Testis (tissue), 3 donors: ENCODE measurements around the gene THUMPD2. TPM values are rescaled to one million over a fixed set of nuclear protein-coding genes. Genes with fewer than 3 reads are reported as not detected.
A peak's percentile ranks its signal among the peaks of the same experiment; 100 is the strongest.

Source experiments
- DNase-seq: peaks from one replicate; pipeline ENCODE4 v3.0.0-alpha.2; 2019
- H3K27ac ChIP-seq, 2 donors: fragments of 200-600 bp; sonication (generic); one replicate each; pipeline ENCODE4 v1.5.1; 2019
- H3K27me3 ChIP-seq: fragments of 200-600 bp; sonication (generic); one replicate; pipeline ENCODE4 v1.5.1; 2019
- H3K36me3 ChIP-seq: fragments of 200-600 bp; sonication (generic); one replicate; pipeline ENCODE4 v1.5.1; 2017; ENCODE audit warnings: low read depth; ENCODE audit errors: missing control alignments
- H3K4me1 ChIP-seq: fragments of 200-600 bp; sonication (generic); one replicate; pipeline ENCODE4 v1.5.1; 2019
- H3K4me3 ChIP-seq, 2 donors: fragments of 200-600 bp; sonication (generic); one replicate each; pipeline ENCODE4 v1.5.1; 2017 to 2019
- H3K9me3 ChIP-seq: fragments of 200-600 bp; sonication (generic); one replicate; pipeline ENCODE4 v1.5.1; 2017
- POLR2A ChIP-seq: fragments of 450-650 bp; IDR thresholded peaks from one replicate; pipeline ENCODE4 v1.6.1; 2017; ENCODE audit warnings: antibody characterized with exemption, mild to moderate bottlenecking, moderate library complexity
- WGBS, 2 donors: methylation state at CpG; one replicate each; pipeline ENCODE4 v1.1.5; 2018; 5-methylcytosine and 5-hydroxymethylcytosine counted together
- intact Hi-C: fragments of 100-400 bp; cut with DNase I; formaldehyde crosslinking; loops from one replicate; pipeline ENCODE4 v1.15.1; 2023; ENCODE audit warnings: low total_unique reads
- polyA plus RNA-seq: library from polyadenylated mRNA; stranded (reverse); fragments of 350-450 nt; fragmentation: Illumina TruSeq; extraction: RNeasy Lipid Tissue Mini Kit (QIAGEN cat#74804); gene quantifications from one replicate; pipeline ENCODE4 v1.2.3, GENCODE V29; 2014; ENCODE audit warnings: low read depth, low replicate concordance; ENCODE audit not compliant: insufficient read depth
- total RNA-seq, 2 donors: library from RNA; depleted of rRNA; stranded (reverse); fragments of >200 nt; gene quantifications; one replicate each; pipeline ENCODE4 v1.2.3, GENCODE V29; 2016
- TF ChIP-seq, protein P1 (sequence below), 3 experiments: fragments of 450-650 bp in 2 of 3; fragments of 200-600 bp in 1 of 3; sonication (generic) in 1 of 3; IDR thresholded peaks; one replicate each; pipeline ENCODE4 v1.5.1; 2016 to 2019; ENCODE audit warnings: antibody characterized with exemption in 3 of 3, mild to moderate bottlenecking in 2 of 3, moderate library complexity in 1 of 3

The THUMPD2 gene
- total and polyA plus RNA-seq, 3 donors from 2014 or later = 3.8 to 16.6 (median 15.4) TPM

DNA sequence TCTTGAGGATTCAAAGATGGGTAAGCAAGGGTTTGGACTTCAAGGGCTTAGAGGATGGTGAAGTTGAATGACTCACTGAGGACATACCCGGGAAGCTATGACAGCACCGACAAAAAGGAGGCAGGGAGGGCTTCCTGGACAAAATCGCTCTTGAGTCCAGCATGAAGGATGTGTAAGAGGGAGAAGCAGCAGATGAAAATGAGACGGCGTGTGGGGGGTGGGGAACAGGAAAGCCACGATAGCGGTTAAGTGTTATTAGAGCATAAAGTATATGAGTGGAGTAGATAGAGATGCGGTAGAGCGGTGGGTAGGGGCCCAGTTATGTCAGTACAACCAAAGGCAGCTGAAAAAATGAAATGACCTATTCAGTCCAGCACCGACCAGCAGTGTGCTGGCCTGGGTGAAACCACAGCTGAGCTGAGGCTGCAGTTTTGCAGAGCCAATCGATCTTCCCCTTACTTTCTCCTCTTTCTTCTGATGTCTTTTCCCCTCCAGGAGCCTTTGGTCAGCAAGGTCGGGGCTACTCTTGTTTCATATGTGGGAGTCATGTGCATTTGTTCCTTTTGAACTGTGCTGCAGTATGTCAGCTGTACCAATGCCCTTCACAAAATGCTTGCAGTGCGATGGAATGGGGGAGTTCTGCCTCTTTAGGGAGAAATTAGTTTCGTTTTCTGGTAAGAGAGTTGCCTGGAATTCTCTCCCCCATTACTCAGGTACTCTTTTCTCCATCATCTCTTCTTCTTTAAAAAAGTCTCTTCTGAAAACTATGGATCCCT, 2.0 kb upstream of the THUMPD2 start:
- intact Hi-C loops = no loop called here
- Histone ChIP-seq H3K9me3 (no peaks in the 10 kb centered on the region), H3K36me3 (no peaks in the 10 kb centered on the region), H3K4me3 (no peak overlapping the region), H3K27ac (peak overlapping the region in 1 of 2 donors; percentile 32), H3K27me3 (no peaks in the 10 kb centered on the region), H3K4me1 (peaks cover 13% of the 10 kb centered on the region)
- 36 to 46% methylated on average over 14 of the region's 14 CpGs for WGBS, 2 donors
- TF ChIP-seq, protein P1, sequence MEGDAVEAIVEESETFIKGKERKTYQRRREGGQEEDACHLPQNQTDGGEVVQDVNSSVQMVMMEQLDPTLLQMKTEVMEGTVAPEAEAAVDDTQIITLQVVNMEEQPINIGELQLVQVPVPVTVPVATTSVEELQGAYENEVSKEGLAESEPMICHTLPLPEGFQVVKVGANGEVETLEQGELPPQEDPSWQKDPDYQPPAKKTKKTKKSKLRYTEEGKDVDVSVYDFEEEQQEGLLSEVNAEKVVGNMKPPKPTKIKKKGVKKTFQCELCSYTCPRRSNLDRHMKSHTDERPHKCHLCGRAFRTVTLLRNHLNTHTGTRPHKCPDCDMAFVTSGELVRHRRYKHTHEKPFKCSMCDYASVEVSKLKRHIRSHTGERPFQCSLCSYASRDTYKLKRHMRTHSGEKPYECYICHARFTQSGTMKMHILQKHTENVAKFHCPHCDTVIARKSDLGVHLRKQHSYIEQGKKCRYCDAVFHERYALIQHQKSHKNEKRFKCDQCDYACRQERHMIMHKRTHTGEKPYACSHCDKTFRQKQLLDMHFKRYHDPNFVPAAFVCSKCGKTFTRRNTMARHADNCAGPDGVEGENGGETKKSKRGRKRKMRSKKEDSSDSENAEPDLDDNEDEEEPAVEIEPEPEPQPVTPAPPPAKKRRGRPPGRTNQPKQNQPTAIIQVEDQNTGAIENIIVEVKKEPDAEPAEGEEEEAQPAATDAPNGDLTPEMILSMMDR (IDR thresholded peaks at IDR 0.05) = no peak
- TF ChIP-seq POLR2A = no peak
- peak; percentile 26 for DNase-seq

DNA sequence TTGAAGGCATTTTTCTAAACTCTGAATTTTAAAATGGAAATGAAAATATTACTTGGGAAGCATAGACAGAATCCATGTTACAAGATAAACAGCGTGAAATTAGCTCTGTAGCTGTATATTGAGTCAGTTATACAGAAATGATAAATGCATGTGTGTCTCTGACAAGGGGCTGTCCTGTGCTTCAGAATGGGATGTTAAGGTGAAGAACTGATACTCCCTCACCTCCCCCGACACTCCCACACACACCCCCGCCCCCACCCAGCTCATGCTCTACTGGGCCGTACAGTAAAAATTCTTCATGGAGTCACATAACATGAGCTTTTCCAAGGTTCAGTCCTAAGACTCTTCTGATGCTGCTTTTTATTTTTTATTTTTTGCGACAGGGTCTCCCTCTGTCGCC, 869 bp upstream of the THUMPD2 start:
- H3K27ac ChIP-seq = peak overlapping the region; percentile 92 to 93
- intact Hi-C loops = no loop called here
- TF ChIP-seq, protein P1 (IDR thresholded peaks at IDR 0.05) = no peak
- no peak for TF ChIP-seq POLR2A
- no peak for DNase-seq
- no peaks in the 10 kb centered on the region for H3K36me3 ChIP-seq
- 76 to 80% methylated on average over 5 to 6 of the region's 6 CpGs for WGBS, 2 donors
- peaks cover 18% of the 10 kb centered on the region for H3K4me1 ChIP-seq
- H3K4me3 ChIP-seq = peak overlapping the region in 1 of 2 donors; percentile 99
- H3K9me3 ChIP-seq = no peaks in the 10 kb centered on the region
- H3K27me3 ChIP-seq = no peaks in the 10 kb centered on the region

DNA sequence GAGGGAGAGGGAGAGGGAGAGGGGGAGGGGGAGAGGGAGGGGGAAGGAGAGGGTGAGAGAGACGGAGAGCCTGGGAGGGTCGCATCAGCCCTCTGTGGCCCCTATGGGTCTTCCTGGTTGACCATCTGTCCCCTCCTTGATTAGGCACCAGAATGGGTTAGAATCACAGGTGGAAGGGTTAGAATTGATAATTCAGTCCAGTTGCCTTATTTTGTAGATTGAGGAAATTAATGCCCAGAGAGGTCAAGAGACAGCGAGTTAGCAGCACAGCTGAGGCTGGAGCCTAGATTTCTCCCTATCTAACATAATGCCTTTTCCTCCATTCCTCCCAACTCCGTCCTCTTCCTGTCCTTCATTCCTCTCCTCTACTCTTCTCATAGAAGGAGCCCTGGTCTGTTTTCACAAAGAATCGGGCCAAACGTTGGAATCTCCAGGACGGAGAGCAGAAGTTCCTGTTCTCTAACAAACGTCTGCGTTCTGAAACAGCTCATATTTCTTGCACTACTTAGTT, 338 bp upstream of the THUMPD2 start:
- Histone ChIP-seq H3K27ac (peak overlapping the region; percentile 92 to 93), H3K9me3 (no peaks in the 10 kb centered on the region), H3K4me3 (peak overlapping the region; percentile 93 to 99), H3K36me3 (no peaks in the 10 kb centered on the region), H3K27me3 (no peaks in the 10 kb centered on the region), H3K4me1 (peaks cover 23% of the 10 kb centered on the region)
- no peak for DNase-seq
- 14 to 18% methylated on average over 9 of the region's 9 CpGs for WGBS, 2 donors
- intact Hi-C loops = no loop called here
- no peak for TF ChIP-seq POLR2A
- TF ChIP-seq, protein P1 (IDR thresholded peaks at IDR 0.05) = no peak

DNA sequence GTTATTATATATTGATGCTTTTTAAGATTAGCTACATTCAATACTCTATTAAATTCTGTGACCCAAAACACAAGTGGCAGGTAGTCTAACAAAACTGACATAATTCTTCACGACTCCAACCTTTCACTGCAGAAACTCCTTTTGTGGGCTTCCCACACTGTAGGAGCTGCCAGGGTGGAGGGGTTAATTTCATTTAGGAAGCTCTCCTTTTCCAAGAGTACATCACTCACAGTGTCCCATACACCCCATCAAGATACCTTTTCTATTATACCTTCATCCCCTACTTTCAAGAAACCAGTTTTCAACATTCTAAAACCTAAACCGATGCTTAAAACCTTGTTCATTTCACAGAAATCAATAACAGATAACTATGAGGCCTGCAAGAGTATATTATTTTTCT, 825 bp downstream of the THUMPD2 start:
- intact Hi-C loops = no loop called here
- H3K27me3 ChIP-seq = no peaks in the 10 kb centered on the region
- peak overlapping the region; percentile 92 to 93 for H3K27ac ChIP-seq
- peak overlapping the region; percentile 93 to 99 for H3K4me3 ChIP-seq
- no peaks in the 10 kb centered on the region for H3K9me3 ChIP-seq
- H3K36me3 ChIP-seq = no peaks in the 10 kb centered on the region
- DNase-seq = no peak
- no peak for TF ChIP-seq POLR2A
- TF ChIP-seq, protein P1 (IDR thresholded peaks at IDR 0.05) = no peak
- peaks cover 31% of the 10 kb centered on the region for H3K4me1 ChIP-seq
- 1 to 2% methylated on average over 2 of the region's 2 CpGs for WGBS, 2 donors
